ENCODE measurements around the gene PPM1A.
"Not testable (repeated sequence)": the region's sequence is repeated elsewhere in the genome, so short reads cannot be mapped to it uniquely, and the experiment has no call there.

The PPM1A gene

DNA sequence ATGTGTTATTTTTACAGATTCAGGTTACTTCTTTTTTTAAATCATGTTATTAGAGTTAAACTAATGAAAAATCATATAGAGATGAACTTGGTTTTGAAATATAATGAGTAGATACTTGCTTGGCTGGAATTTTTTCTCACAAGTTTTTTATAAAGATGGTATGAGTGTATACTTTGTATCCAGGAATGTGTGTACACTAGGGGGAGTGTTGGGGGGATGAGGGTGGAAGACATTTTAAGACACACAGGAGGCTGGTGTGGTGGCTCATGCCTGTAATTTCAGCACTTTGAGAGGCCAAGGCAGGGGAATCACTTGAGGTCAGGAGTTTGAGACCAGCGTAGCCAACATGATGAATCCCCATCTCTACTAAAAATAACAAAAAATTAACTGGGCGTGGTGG is 23.2 kb downstream of the PPM1A start:
- no peak for DNase-seq

- no peak for DNase-seq
These were observed 24.9 kb downstream of the PPM1A start for GRCh38 chr14:60273956-60274355.

- DNase-seq = no peak
These were observed 25.4 kb downstream of the PPM1A start for GRCh38 chr14:60274448-60274847.

GRCh38 chr14:60275932-60276331 is 26.9 kb downstream of the PPM1A start:
- peak; percentile 31 for DNase-seq

- DNase-seq = no peak
These were observed 27.3 kb downstream of the PPM1A start for GRCh38 chr14:60276347-60276746.

DNA sequence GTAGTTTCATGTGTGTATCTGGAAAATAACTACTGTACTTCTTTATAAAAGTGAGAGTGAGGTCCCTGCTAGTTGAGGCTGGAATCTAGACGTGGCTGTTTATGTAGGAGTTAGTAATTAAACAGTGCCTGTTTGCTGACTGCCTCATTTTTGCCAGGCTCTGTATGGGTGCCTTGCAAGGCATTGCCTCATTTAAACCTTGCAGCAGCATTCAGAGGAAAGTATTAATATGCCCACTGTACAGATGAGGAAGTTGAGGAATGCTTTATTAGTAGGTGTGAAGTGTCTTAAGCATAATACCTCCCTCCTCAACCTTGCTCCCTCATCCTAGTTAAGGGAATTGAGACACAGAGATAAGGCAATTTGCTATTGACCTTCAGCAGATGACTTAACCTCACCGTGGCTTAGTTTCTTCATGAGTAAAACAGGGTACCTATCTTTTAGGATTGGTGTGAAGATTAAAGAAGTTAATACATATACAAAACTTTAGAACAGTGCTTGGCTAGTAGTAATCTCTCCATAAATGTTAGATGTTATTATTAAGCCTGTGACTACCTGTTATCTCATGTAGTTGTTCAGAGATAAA is 28.7 kb downstream of the PPM1A start:
- no peak for DNase-seq

- DNase-seq = no peak
These were observed 29.3 kb downstream of the PPM1A start for GRCh38 chr14:60278350-60278749.

GRCh38 chr14:60287452-60287851 is 38.4 kb downstream of the PPM1A start:
- DNase-seq = no peak

DNA sequence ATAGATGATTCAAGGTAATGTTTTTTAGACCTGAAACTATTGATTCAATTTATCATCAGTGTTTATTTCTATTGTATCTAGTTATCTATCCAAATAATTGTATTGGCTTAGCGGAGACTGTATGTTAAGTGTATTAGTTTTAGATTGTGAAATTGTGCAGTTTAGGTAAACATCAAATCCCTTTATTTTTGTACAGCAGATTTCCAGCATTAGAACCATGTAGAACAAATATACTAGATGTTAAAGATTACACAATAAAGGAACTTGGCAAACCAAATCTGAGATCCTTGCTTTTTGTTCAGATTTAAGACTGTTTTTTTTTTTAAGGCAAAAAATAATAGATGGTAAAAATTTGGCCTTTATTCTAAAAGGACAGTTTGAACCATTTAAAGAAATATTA is 39.3 kb downstream of the PPM1A start:
- no peak for DNase-seq

- DNase-seq = no peak
These were observed 45.5 kb downstream of the PPM1A start for GRCh38 chr14:60294411-60295069.

- no peak for DNase-seq
These were observed 51.0 kb downstream of the PPM1A start for GRCh38 chr14:60300019-60300418.

GRCh38 chr14:60301685-60302084 is 52.7 kb downstream of the PPM1A start:
- DNase-seq = no peak

- DNase-seq = no peak
These were observed 53.6 kb downstream of the PPM1A start for GRCh38 chr14:60302663-60303062.

DNA sequence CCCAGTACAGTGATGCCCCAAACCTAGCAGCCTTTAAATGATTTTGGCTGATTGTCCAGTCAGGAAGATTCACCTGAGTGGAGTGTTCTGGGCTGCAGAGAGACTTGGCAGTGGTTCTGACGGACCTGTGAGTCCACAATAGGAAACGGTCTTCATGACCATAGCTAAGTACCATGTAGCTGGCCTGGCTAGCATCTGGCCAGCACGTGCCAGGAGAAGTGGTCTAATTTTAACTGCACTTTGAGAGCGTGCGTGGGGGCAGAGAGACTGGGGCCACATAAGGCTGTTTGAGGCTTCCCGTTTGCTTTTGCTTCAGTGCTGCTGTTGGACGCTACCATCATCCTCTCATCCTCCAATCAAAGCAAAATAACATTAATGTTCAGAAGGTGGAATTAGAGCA is 54.7 kb downstream of the PPM1A start:
- no peak for DNase-seq

GRCh38 chr14:60304509-60304908 is 55.5 kb downstream of the PPM1A start:
- DNase-seq = no peak

DNA sequence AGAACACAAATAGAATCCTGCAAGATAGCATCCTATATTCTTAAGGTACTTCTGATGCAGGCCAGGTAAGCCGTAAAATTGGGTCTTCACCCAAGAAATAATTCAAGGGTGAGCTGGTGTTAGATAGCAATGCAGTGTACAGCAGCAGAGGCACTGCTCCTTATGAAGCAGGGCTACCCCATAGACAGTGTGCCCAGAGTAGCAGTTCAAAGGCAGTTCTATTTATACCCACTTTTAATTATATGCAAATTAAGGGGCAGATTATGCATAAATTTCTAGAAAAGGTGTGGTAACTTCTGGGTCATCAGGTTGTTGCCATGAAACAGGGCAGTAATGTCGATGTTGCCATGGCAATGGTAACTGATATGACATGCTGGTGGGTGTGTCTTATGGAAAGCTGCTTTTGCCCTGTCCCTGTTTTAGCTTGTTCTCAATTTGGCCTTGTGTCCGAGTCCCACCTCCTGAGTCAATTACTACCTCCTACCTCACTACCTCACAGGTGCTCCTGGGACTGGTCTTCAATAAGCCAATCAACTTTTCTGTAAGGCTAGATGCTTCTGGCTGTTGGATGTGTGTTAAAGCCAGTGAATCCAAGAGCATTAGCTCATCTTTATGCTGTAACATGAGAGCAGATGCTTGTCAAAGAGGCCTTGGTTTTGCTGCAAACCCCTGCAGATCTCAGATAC is 61.0 kb downstream of the PPM1A start:
- DNase-seq = no peak

- DNase-seq = peak; percentile 7
These were observed 62.4 kb downstream of the PPM1A start for GRCh38 chr14:60311417-60311816.

DNA sequence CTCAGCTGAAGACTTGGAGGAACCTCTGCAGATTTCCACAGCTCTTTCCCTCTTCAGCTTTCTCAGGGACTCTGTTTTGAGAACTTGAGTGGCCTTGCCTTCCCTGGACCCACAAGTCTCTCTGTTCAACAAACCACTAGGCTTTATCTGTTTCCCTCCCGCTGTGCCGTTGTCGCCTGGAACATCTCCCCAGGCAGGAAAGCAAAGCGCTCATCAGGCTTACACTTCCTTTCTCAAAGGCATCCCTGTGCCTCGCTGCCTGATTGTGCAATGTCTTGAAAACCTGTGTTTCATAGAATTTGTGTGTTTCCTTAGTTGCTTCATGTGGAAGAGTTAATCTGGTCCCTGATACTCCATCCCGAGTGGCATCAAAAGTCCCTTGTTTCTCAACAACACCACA is 64.1 kb downstream of the PPM1A start:
- no peak for DNase-seq

DNA sequence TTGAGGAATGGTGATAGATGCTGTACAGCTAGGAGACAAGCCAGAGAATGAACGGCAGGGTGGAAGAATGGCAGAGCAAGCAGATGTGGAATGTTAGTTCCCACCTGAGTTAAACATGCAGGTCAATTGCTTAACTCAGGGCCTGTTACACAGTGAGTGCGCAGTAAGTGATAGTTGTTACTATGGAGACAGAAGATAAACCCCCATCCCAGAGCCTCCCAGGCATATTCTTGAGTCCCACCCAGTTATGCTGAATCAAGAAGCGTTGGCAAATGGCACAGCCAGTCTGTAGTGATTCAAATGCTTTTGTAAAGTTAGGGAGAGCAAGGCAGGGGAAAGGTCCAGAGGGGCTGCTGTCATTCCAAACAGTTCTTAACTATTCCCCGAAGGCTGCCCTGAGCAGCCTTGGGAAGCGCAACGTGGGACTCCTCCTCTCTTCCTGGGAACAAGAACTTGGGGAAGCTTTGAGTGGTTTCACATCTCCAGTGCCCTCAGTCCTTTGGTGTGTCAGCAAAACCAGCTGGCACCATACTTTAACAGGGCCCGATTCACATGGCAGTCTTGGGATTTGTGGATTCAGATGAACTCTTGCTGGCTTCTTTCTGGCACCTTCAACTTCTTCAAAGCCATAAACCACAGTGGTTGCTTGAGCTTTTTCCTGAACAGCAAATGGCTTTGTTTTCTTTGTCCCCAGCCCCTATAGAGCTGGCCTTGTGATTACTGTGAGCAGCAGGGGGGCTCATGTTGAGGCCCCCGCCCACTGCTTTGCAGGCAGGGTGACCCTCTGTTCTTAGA is 66.4 kb downstream of the PPM1A start:
- DNase-seq = no peak

DNA sequence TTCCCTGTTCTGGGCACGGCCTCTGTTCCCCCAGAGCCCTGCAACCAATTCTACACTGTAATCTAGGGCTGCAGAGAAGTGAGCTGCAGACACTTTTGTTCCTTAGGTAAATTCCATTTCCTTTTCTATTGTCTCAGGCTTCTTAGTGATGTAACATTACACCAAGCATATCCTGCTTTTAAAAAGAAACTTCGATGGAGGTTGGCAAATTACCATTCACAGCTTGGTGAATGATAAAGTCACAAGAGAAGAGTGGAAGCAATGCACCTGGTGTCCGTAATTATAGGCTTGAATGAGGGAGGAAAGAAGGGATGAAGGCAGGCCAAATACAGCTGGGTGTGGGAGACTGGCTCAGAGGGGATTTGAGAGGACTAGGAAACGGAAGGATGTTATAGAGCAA is 68.6 kb downstream of the PPM1A start:
- no peak for DNase-seq

- DNase-seq = not testable (repeated sequence)
These were observed 71.8 kb downstream of the PPM1A start for GRCh38 chr14:60320860-60321259.

GRCh38 chr14:60323199-60323896 is 74.3 kb downstream of the PPM1A start:
- DNase-seq = no peak

DNA sequence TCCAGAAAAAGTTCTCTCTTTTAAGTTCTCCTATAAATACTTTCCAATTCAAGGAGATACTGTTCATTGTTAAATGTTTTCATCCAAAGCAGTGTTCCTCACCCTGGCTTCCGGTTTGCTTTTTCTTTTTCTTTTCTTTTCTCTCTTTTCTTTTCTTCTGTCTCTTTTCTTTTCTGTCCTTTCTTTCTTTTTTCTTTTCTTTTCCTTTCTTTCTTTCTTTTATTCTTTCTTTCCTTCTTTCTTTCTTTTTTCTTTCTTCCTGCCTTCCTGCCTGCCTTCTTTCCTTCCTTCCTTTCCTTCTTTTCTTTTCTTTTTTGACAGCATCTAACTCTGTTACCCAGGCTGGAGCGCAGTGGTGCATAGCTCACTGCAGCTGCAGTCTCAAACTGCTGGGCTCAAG is 75.8 kb downstream of the PPM1A start:
- no peak for DNase-seq

Data from NCI-H226 (cell line).